ENCODE results near the gene SLC16A13. TPM values are rescaled to one million over a fixed set of nuclear protein-coding genes. Genes with fewer than 3 reads are reported as not detected.

The SLC16A13 gene
- total RNA-seq, 1 donor from 2014 or later = 13.5 TPM

GRCh38 chr17:7068268-7068667, 32.5 kb downstream of the SLC16A13 start:
- H3K36me3 Mint-ChIP-seq = no peaks in the 10 kb centered on the region
- no peak overlapping the region for H3K4me3 Mint-ChIP-seq
- no peak for DNase-seq (ENCODE audit: extremely low spot score, unreplicated experiment)
- TF ChIP-seq CTCF (conservative IDR thresholded peaks at IDR 0.05) = no peak
- H3K27ac Mint-ChIP-seq = no peak overlapping the region
- no peaks in the 10 kb centered on the region for H3K4me1 Mint-ChIP-seq (ENCODE audit: unreplicated experiment)
- peaks cover 6% of the 10 kb centered on the region for H3K9me3 Mint-ChIP-seq
- H3K27me3 Mint-ChIP-seq = peaks cover 25% of the 10 kb centered on the region

GRCh38 chr17:7070712-7071111, 34.9 kb downstream of the SLC16A13 start:
- Mint-ChIP-seq H3K27ac (no peak overlapping the region), H3K36me3 (no peaks in the 10 kb centered on the region), H3K4me3 (no peak overlapping the region), H3K9me3 (peaks cover 6% of the 10 kb centered on the region), H3K27me3 (peaks cover 22% of the 10 kb centered on the region), H3K4me1 (ENCODE audit: unreplicated experiment) (no peaks in the 10 kb centered on the region)
- TF ChIP-seq CTCF (conservative IDR thresholded peaks at IDR 0.05) = no peak
- DNase-seq (ENCODE audit: extremely low spot score, unreplicated experiment) = no peak

- no peak overlapping the region for H3K27ac Mint-ChIP-seq
- no peaks in the 10 kb centered on the region for H3K36me3 Mint-ChIP-seq
- H3K27me3 Mint-ChIP-seq = peaks cover 17% of the 10 kb centered on the region
These were observed 36.6 kb downstream of the SLC16A13 start for GRCh38 chr17:7072406-7072805.

GRCh38 chr17:7074931-7075330, 39.1 kb downstream of the SLC16A13 start:
- H3K27me3 Mint-ChIP-seq = peaks cover 24% of the 10 kb centered on the region
- H3K27ac Mint-ChIP-seq = no peak overlapping the region
- TF ChIP-seq CTCF (conservative IDR thresholded peaks at IDR 0.05) = no peak
- no peak for DNase-seq (ENCODE audit: extremely low spot score, unreplicated experiment)
- H3K4me3 Mint-ChIP-seq = no peak overlapping the region
- H3K36me3 Mint-ChIP-seq = no peaks in the 10 kb centered on the region
- no peaks in the 10 kb centered on the region for H3K9me3 Mint-ChIP-seq
- no peaks in the 10 kb centered on the region for H3K4me1 Mint-ChIP-seq (ENCODE audit: unreplicated experiment)

More at GRCh38 chr17:7072406-7072805, 36.6 kb downstream of the SLC16A13 start:
- no peak for TF ChIP-seq CTCF (conservative IDR thresholded peaks at IDR 0.05)
- no peak overlapping the region for H3K4me3 Mint-ChIP-seq
- peaks cover 6% of the 10 kb centered on the region for H3K9me3 Mint-ChIP-seq
- DNase-seq (ENCODE audit: extremely low spot score, unreplicated experiment) = no peak
- no peaks in the 10 kb centered on the region for H3K4me1 Mint-ChIP-seq (ENCODE audit: unreplicated experiment)

- H3K27me3 Mint-ChIP-seq = peaks cover 13% of the 10 kb centered on the region
- H3K4me3 Mint-ChIP-seq = no peak overlapping the region
- no peak overlapping the region for H3K27ac Mint-ChIP-seq
- TF ChIP-seq CTCF (conservative IDR thresholded peaks at IDR 0.05) = no peak
- H3K4me1 Mint-ChIP-seq (ENCODE audit: unreplicated experiment) = no peaks in the 10 kb centered on the region
- H3K9me3 Mint-ChIP-seq = no peaks in the 10 kb centered on the region
- DNase-seq (ENCODE audit: extremely low spot score, unreplicated experiment) = no peak
- no peaks in the 10 kb centered on the region for H3K36me3 Mint-ChIP-seq
These were observed 42.2 kb downstream of the SLC16A13 start for GRCh38 chr17:7077911-7078546.
